Measurements from ENCODE around the gene ARHGAP26. TPM values are rescaled to one million over a fixed set of nuclear protein-coding genes. Genes with fewer than 3 reads are reported as not detected.
A peak's percentile ranks its signal among the peaks of the same experiment; 100 is the strongest.

ARHGAP26 gene
- total and polyA plus RNA-seq, 12 donors: 7.5 to 45.8 (median 37.2) TPM

GRCh38 chr5:143140492-143141203 is 370.5 kb downstream of the ARHGAP26 start:
- DNase-seq (no peak), ATAC-seq (no peak)
- WGBS, 2 donors: 75 to 85% methylated on average over 9 of the region's 9 CpGs
- no peak for TF ChIP-seq CTCF (IDR thresholded peaks at IDR 0.05)
- Histone ChIP-seq H3K4me3 (no peak overlapping the region), H3K27ac (peak overlapping the region in 2 of 10 donors; percentile 13 to 68), H3K4me1 (peaks cover 10 to 81% (median 46%) of the 10 kb centered on the region in 9 donors), H3K36me3 (peaks cover 0 to 15% (median 0%) of the 10 kb centered on the region in 9 donors), H3K27me3 (no peaks in the 10 kb centered on the region), H3K9me3 (no peaks in the 10 kb centered on the region)
- intact Hi-C loops (cut with DNase I): no loop called here

- no peak overlapping the region for H3K4me3 ChIP-seq
- no peaks in the 10 kb centered on the region for H3K27me3 ChIP-seq
- intact Hi-C loops (cut with DNase I): no loop called here
- H3K4me1 ChIP-seq: peaks cover 6 to 81% (median 42%) of the 10 kb centered on the region in 9 donors
- peaks cover 0 to 15% (median 0%) of the 10 kb centered on the region in 9 donors for H3K36me3 ChIP-seq
- no peak for ATAC-seq
- TF ChIP-seq CTCF (IDR thresholded peaks at IDR 0.05): no peak
- no peak for DNase-seq
- 91 to 96% methylated on average over 6 of the region's 6 CpGs for WGBS, 2 donors
- H3K9me3 ChIP-seq: no peaks in the 10 kb centered on the region
- H3K27ac ChIP-seq: peak overlapping the region in 2 of 10 donors; percentile 5 to 72
Observed at GRCh38 chr5:143141652-143142051, 371.5 kb downstream of the ARHGAP26 start.

- Histone ChIP-seq H3K4me3 (no peak overlapping the region), H3K27ac (peak overlapping the region in 9 of 10 donors; percentile 1 to 79 (median 57)), H3K36me3 (peaks cover 0 to 27% (median 6%) of the 10 kb centered on the region in 9 donors), H3K27me3 (no peaks in the 10 kb centered on the region), H3K4me1 (peaks cover 6 to 80% (median 41%) of the 10 kb centered on the region in 9 donors), H3K9me3 (no peaks in the 10 kb centered on the region)
- peak; percentile 85 to 93 (median 88) for ATAC-seq
- WGBS, 2 donors: 36 to 49% methylated on average over 8 of the region's 8 CpGs
- TF ChIP-seq CTCF (IDR thresholded peaks at IDR 0.05): no peak
- intact Hi-C loops (cut with DNase I): no loop called here
- DNase-seq: peak; percentile 52 to 79
Observed at GRCh38 chr5:143142596-143143435, 372.6 kb downstream of the ARHGAP26 start.

- H3K27ac ChIP-seq: peak overlapping the region in 5 of 10 donors; percentile 13 to 79 (median 57)
- no peak for ATAC-seq
- intact Hi-C loops (cut with DNase I): no loop called here
- peaks cover 6 to 75% (median 44%) of the 10 kb centered on the region in 9 donors for H3K4me1 ChIP-seq
- H3K4me3 ChIP-seq: no peak overlapping the region
- 96 to 100% methylated on average over 3 of the region's 3 CpGs for WGBS, 2 donors
- no peaks in the 10 kb centered on the region for H3K27me3 ChIP-seq
- no peaks in the 10 kb centered on the region for H3K9me3 ChIP-seq
- no peak for TF ChIP-seq CTCF (IDR thresholded peaks at IDR 0.05)
- no peak for DNase-seq
- H3K36me3 ChIP-seq: peaks cover 0 to 32% (median 7%) of the 10 kb centered on the region in 9 donors
Observed at GRCh38 chr5:143143973-143144372, 373.8 kb downstream of the ARHGAP26 start.

Measured in heart right ventricle (tissue), 16 donors.